HFFc6 (cell line): ENCODE measurements around the gene BNIPL. TPM values are rescaled to one million over a fixed set of nuclear protein-coding genes. Genes with fewer than 3 reads are reported as not detected.
A peak's percentile ranks its signal among the peaks of the same experiment; 100 is the strongest.

Experiments used
- DNase-seq: peaks from one replicate; pipeline ENCODE4 v3.0.0-alpha.2; 2018
- H3K27ac Mint-ChIP-seq: 2 replicates; pipeline ENCODE4 v1.8.0; 2020; ENCODE audit warnings: mild to moderate bottlenecking, mixed read lengths
- H3K27me3 Mint-ChIP-seq: 2 replicates; pipeline ENCODE4 v1.8.0; 2021; ENCODE audit warnings: mild to moderate bottlenecking, moderate library complexity, mixed read lengths; ENCODE audit not compliant: insufficient read depth
- H3K36me3 Mint-ChIP-seq: 2 replicates; pipeline ENCODE4 v1.8.0; 2021; ENCODE audit warnings: low read depth, mixed read lengths
- H3K4me1 Mint-ChIP-seq: 2 replicates; pipeline ENCODE4 v1.8.0; 2020; ENCODE audit warnings: low read depth, mixed read lengths
- H3K4me3 Mint-ChIP-seq: 2 replicates; pipeline ENCODE4 v1.8.0; 2020; ENCODE audit warnings: mild to moderate bottlenecking, moderate library complexity, mixed read lengths
- H3K9me3 Mint-ChIP-seq: 2 replicates; pipeline ENCODE4 v1.8.0; 2020; ENCODE audit warnings: mild to moderate bottlenecking, mixed read lengths
- CTCF ChIP-seq: fragments of 200-600 bp; sonication (generic); IDR thresholded peaks from 2 replicates; pipeline ENCODE4 v1.5.0; 2021; ENCODE audit warnings: antibody characterized with exemption, mild to moderate bottlenecking
- total RNA-seq, 6 experiments: library from RNA; stranded (reverse); fragmentation: NEBNext Ultra II Directional; extraction: Animal tissue kit (Norgen Biotek cat#: 25700); gene quantifications; 2 replicates in 1 of 6; 3 replicates in 5 of 6; pipeline ENCODE4 v1.2.3, GENCODE V29; 2021

BNIPL gene
- total RNA-seq, 6 experiments from 2014 or later, result 0.06 to 0.31 (median 0.12) TPM; not detected in 1

DNA sequence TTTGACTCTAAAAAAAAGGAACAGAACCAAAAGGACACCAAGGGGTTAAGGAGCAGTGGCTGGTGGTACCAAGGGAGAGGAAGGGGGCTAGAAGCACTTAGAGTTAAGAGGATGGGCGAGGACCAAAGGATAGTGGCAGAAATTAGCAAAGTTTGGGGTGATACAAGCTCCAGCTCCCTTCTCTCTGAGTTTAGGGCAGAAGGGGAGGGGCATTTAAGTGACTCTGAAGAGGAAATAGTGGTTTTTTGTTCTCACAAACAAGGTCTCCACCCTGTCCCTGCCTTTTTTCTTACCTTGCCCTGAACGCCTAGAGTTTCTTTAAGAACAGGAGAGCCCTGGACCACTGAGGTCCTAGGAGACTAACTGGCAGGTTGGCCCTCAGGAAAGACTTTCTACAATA is 19.8 kb downstream of the BNIPL start:
- Mint-ChIP-seq H3K4me3 (peak overlapping the region; percentile 93), H3K4me1 (peaks cover 42% of the 10 kb centered on the region), H3K27ac (peak overlapping the region; percentile 99), H3K27me3 (peaks cover 5% of the 10 kb centered on the region), H3K9me3 (no peaks in the 10 kb centered on the region), H3K36me3 (peaks cover 53% of the 10 kb centered on the region)
- DNase-seq, result no peak
- TF ChIP-seq CTCF, result no peak

GRCh38 chr1:151058692-151059091 is 22.3 kb downstream of the BNIPL start:
- no peak for TF ChIP-seq CTCF
- DNase-seq, result no peak
- H3K27me3 Mint-ChIP-seq, result peaks cover 6% of the 10 kb centered on the region

GRCh38 chr1:151059109-151060006 is 23.0 kb downstream of the BNIPL start, which contains the start of gene CDC42SE1:
TSS of gene CDC42SE1 (minus strand) at chr1:151059622. CDS start at chr1:151055730, 3,892 bp downstream.
- Mint-ChIP-seq H3K4me1 (peaks cover 64% of the 10 kb centered on the region), H3K36me3 (peaks cover 44% of the 10 kb centered on the region), H3K9me3 (no peaks in the 10 kb centered on the region), H3K4me3 (peak within 1 kb of the TSS; percentile 93), H3K27ac (peak within 1 kb of the TSS; percentile 99), H3K27me3 (peaks cover 6% of the 10 kb centered on the region)
- peak; percentile 68 for DNase-seq
- peak; percentile 84 for TF ChIP-seq CTCF

More at GRCh38 chr1:151058692-151059091, 22.3 kb downstream of the BNIPL start:
- peaks cover 48% of the 10 kb centered on the region for H3K36me3 Mint-ChIP-seq
- no peaks in the 10 kb centered on the region for H3K9me3 Mint-ChIP-seq
- H3K27ac Mint-ChIP-seq, result peak overlapping the region; percentile 99
- peak overlapping the region; percentile 93 for H3K4me3 Mint-ChIP-seq
- H3K4me1 Mint-ChIP-seq, result peaks cover 64% of the 10 kb centered on the region

- peak; percentile 43 for DNase-seq
- peaks cover 6% of the 10 kb centered on the region for H3K27me3 Mint-ChIP-seq
- no peaks in the 10 kb centered on the region for H3K9me3 Mint-ChIP-seq
- H3K27ac Mint-ChIP-seq, result peak within 1 kb of the TSS; percentile 99
- peaks cover 36% of the 10 kb centered on the region for H3K36me3 Mint-ChIP-seq
- peaks cover 59% of the 10 kb centered on the region for H3K4me1 Mint-ChIP-seq
- TF ChIP-seq CTCF, result no peak
- peak within 1 kb of the TSS; percentile 93 for H3K4me3 Mint-ChIP-seq
Observed at GRCh38 chr1:151060007-151060656, 23.7 kb downstream of the BNIPL start, which contains the start of gene MLLT11. TSS of gene MLLT11 (plus strand) at chr1:151060397. CDS start at chr1:151067225, 6,828 bp downstream.

GRCh38 chr1:151060657-151061421 is 24.5 kb downstream of the BNIPL start:
- peaks cover 52% of the 10 kb centered on the region for H3K4me1 Mint-ChIP-seq
- peak overlapping the region; percentile 93 for H3K4me3 Mint-ChIP-seq
- peak overlapping the region; percentile 99 for H3K27ac Mint-ChIP-seq
- peaks cover 5% of the 10 kb centered on the region; the same call in 1 of the 2 replicates for H3K27me3 Mint-ChIP-seq
- peak; percentile 24; the same call in 1 of the 2 replicates for TF ChIP-seq CTCF
- no peaks in the 10 kb centered on the region for H3K9me3 Mint-ChIP-seq
- H3K36me3 Mint-ChIP-seq, result peaks cover 34% of the 10 kb centered on the region
- DNase-seq, result no peak
